ENCODE measurements around the gene NAA80.
"Not testable (repeated sequence)": the region's sequence is repeated elsewhere in the genome, so short reads cannot be mapped to it uniquely, and the experiment has no call there.

The NAA80 gene

GRCh38 chr3:50312041-50312440, 12.8 kb upstream of the NAA80 start:
- not testable (repeated sequence) for DNase-seq

DNA sequence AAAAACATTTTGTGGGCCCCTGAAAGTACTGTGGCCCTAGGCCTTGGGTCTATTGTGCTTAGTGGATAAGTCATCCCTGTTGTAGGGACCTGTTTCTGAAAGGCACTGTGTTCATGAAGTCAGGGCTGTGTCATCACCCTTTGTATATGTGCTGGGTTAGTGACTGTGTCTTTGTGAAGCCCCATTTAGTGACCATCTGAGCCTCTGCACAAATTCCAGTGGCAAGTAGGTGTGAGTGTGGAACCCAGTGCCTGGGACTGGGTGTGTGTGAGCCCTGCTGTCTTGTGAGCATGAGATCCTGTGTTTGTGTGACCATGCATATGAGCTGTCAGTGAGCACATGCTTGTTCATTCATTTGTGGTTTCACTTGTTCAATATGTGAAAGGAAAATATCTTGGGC, 5.4 kb upstream of the NAA80 start:
- no peak for DNase-seq

- DNase-seq = no peak
Measured at GRCh38 chr3:50303013-50303815, 4.0 kb upstream of the NAA80 start, which contains the start of gene HYAL1. TSS of gene HYAL1 (minus strand) at chr3:50303574. CDS start at chr3:50302956, 618 bp downstream.

GRCh38 chr3:50302095-50303012, 3.1 kb upstream of the NAA80 start:
- DNase-seq = no peak

GRCh38 chr3:50300681-50301254, 1.6 kb upstream of the NAA80 start:
- no peak for DNase-seq

GRCh38 chr3:50299929-50300680, 900 bp upstream of the NAA80 start:
- no peak for DNase-seq

DNA sequence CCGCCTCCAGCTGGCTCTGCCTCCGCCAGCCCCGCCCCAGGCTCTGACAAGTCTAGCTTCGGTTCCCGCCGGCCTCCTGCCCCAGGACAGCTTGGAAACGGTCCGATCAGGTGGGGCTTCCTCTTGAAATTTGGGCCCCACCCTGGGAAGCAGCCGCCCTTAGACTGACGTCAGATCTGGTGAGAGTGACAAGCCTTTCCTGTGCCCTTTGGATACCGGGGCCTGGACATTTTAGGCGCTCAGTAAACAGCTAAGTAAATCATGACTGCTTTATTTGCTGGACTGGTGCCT, 378 bp upstream of the NAA80 start:
- DNase-seq = no peak

DNA sequence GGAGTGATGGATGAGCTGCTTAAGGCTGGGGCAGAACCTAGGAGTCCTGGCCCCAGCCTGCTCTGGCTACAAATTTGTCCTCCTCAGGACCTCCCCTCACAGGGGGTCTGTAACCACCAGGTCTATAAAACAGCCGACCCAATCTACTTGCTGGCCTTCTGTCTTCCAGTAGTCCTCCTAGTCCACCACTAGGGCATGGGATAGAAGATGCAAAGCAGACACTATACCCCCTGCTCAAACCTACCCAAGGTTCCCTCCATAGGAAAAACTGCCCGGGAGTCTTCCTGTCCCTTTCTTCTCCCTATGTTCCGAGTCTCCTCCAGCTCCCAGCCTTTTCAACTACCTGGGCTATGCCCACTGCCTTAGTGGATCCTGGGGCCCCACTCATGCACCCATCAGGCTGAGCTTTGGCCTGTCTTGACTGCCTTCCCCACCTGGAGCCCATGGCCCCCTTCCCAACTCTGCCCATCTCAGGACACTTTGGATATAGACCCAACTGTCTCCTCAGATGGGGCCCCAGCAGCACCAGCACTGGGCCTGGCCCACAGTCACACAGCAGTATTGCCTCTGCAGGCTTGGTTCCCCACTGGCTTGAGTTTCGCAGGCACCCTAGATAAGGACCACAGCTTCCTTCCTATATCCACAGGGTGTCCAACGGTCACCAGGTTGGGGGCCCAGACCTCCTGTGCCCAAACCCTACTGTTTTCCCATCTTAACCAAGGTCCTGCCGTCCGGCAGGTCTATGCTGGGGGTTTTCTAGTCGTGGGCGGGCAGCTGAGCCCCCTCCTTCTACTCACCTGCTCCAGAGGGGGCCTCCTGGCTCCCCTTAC, 1.1 kb downstream of the NAA80 start:
- DNase-seq = no peak

- no peak for DNase-seq
Measured at GRCh38 chr3:50297384-50297775, 1.8 kb downstream of the NAA80 start.

GRCh38 chr3:50296721-50297383, 2.4 kb downstream of the NAA80 start:
- DNase-seq = no peak

- no peak for DNase-seq
Measured at GRCh38 chr3:50295553-50296431, 3.4 kb downstream of the NAA80 start.

GRCh38 chr3:50294492-50295403, 4.5 kb downstream of the NAA80 start:
- no peak for DNase-seq

GRCh38 chr3:50294089-50294488, 5.1 kb downstream of the NAA80 start:
- DNase-seq = no peak

DNA sequence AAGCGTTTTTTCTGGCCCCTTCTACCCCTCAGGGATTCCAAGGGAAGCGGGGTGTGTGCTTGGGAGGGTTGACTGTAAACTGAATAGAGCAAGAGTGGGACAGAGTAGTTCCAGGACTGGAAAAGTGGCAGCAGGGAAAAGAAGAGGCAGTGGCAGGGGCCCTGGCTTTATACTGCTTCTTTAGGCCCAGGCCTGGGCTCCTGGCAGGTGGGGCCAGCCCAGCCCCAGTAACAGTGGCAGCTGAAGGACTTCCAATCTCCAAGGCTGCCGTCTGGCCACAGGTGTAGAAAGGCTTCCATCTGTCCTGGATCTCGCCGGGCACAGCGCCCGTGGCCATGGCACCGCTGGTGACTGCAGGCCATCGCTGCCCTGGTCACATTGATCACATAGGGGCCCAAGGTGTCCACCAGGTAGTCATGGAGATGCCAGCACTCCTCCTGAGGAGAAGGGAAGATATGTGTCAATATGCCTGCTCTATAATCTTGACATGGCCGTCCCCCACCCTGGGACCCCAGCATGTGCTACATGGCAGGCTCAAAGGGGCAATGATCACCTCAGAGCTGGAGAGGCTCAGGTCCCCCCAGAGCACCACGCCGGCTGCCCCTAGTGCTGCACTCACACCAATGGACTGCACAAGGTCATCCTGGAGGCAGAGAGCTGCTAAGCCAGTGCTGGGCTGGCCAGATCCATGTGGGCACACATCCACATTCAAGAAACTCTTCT, 6.0 kb downstream of the NAA80 start:
- DNase-seq = no peak

DNA sequence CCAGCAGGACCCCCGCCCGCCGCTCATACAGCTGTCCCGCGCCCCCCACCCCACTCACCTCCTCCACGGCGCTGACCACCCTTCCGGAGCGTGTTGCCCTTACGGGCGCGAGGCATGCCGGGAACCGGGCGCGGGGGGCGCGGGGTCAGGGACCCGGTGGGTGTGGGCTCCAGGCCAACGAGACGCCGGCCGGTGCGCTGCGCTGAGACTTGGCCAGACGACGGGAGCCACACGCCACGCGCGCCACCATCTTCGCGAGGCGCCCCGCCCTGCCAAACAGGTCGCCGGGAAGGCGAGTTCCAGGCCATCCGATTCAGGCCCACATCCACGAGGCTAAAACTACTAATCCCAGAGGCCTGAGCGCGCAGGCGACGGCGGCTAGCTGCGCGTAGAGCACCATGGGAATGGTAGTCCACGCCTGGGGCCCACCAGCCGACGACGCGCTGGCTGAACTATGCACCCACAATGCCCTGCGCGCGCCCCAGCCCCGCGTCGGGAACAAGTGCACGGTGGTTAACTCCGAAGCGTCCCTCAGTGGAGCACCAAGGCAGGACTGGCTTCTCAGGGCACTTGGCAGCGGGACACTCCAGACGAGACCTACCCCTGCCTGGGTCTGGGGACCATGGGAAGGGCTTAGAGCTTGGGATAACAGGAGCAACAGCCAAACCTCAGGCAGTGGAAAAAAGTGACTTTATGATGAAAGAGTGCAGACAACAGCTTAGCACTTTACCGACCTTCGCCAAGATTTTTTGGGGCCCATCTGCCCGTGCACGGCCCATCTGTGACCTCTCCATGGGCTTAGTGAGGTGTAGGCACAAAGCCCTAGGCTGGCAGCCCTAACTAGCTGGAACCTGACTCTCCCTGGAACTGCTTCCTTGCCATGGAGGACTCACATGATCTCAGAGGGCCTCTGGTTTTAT, 6.8 kb downstream of the NAA80 start, which contains the start of gene IFRD2:
IFRD2 (minus strand) TSS at position 271 of the 920 bp plus-strand sequence; CDS start at position 116, 155 bp downstream.
- peak; percentile 94 to 95 for DNase-seq

GRCh38 chr3:50290161-50290641, 9.0 kb downstream of the NAA80 start:
- no peak for DNase-seq

DNA sequence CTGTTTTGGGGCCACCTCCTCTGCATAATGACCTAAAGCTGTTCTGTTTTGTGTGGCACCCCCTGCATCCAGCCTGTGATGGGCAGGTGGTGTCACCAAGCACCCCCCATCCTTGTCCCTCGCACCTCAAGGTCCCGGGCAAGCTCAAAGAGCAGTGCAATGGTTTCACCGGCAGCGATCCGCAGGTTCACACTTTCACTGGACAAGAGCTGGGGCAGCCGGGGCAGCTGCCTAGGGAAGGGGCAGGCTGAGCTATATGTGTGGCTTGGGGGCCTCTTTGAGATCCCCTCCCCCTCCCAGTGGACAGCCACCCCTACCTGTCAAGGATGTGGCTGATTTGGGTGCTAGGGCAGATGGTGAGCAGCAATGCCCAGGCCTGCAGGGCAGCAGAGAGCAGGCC, 10.1 kb downstream of the NAA80 start:
- no peak for DNase-seq

All from activated CD4-positive, alpha-beta T cell treated with anti-CD3 and anti-CD28 coated beads for 4 hours (primary cell).